Left hindlimb (tissue), 1 donor: ENCODE data around the gene PEX11G.

Source experiments
- DNase-seq: peaks from one replicate; pipeline ENCODE4 v3.0.0-alpha.2; 2018

The PEX11G gene

GRCh38 chr19:7492558-7492957, 3.7 kb upstream of the PEX11G start:
- DNase-seq, result no peak

DNA sequence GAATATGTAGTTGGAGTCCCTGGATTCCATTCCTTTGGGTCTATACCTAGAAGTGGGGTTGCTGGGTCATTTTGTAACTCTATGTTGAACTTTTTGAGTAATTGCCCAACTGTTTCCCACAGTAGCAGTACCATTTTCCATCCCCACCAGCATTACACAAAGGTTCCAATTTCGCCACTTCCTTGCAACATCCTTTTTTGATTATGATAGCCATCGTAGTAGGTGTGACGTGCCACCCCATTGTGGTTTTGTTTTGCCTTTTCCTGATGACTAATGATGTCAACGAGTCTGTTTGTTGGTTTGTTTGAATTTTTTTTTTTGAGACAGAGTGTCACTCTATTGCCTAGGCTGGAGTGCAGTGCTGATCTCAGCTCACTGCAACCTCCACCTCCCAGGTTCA, 3.3 kb upstream of the PEX11G start:
- DNase-seq, result no peak

GRCh38 chr19:7489609-7490044, 792 bp upstream of the PEX11G start:
- DNase-seq, result no peak

GRCh38 chr19:7486923-7487322, 1.9 kb downstream of the PEX11G start:
- DNase-seq, result no peak

- no peak for DNase-seq
Observed at GRCh38 chr19:7483720-7484201, 5.1 kb downstream of the PEX11G start.

DNA sequence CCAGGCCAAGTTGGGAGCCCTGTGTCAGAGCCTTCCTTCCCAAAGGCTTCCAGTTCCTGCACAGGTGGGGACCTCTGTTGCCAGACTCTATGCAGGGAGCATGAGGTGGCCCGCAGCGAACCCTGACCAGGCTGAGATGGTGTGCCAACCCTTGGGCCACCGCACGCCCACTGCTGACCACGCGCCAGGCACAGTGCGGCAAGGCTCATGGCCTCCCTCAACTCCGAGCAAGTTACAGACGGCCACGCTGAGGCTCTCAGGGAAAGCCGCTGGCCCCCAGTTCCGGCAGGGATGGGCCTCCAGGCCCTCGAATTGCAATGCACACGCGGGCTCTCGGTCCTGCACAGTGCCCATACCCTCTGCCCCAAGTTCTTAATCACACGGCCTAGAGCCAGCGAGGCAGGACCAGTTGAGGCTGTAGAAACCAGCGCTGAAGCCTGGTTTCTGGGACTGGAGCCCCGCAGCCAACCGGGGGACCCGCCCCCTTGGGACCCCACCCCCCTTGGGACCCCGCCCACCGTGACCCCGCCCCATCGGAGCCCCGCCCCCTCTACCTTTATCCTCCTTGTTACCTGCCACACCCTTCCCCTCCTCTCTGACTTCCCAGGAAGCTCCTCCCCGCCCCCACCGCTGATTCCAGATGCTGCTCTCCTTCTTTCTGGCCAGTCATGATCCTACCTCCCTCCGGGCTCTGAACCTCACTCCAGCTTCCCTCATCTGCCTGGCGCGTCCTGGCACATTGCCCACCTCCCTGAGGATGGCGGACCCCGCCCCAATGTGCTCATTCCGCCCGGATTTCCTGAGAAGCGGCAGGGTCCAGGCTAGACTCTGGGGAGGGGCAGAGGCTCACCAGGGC, 6.0 kb downstream of the PEX11G start:
- no peak for DNase-seq

- no peak for DNase-seq
Observed at GRCh38 chr19:7480970-7481255, 7.9 kb downstream of the PEX11G start.

DNA sequence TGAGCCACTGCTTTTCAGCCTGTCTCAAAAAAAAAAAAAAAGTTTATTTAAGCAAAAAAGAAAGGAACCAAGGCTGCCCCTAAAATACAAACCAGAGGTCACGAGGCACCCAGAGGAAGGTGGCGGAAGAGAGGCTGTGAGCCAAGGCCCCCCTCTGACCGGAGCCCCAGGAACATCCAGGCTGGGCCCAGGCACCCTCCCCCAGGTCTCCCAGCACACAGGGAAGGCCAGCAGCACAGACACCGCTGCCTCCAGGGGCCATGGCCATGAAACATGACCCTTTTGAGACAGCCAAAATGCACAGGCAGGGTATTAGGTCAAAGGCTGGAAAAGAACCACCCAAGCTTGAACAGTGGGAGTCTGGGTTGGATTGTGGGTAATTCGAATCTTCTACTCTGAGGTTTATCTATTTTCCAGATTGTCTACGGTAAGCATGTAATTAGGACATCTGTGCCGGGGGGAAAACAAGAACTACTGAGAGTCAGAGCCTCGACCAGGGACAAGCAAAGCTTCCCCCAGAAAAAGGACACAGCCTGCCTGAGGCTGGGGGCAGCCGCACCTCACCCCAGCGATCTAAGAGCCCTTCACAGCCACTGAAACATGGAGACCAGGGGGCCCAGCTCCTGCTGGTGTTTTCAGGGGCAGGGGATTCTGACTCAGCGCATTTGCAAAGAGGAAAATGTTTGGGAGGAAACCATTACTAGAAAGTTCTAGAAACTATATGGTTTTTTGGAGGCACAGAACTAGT, 8.4 kb downstream of the PEX11G start:
- no peak for DNase-seq

GRCh38 chr19:7478843-7479227, 10.0 kb downstream of the PEX11G start:
- no peak for DNase-seq

- no peak for DNase-seq
Observed at GRCh38 chr19:7478173-7478842, 10.5 kb downstream of the PEX11G start.

DNA sequence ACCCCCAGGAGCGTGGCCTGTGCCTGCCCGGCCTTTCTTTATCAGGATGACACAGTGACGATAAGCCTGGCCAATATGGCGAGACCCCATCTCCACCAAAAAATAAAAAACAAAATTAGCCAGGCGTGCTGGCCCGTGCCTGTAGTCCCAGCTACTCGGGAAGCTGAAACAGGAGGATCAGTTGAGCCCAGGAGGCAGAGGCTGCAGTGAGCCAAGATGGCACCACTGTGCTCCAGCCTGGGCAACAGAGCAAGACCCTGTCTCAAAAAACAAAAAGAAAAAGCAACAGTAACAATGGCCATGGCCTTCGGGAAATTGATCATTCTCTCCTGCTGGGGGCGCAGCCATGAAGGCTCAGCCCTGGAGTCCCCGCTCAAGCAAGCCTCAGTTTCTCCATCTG, 11.1 kb downstream of the PEX11G start:
- no peak for DNase-seq

DNA sequence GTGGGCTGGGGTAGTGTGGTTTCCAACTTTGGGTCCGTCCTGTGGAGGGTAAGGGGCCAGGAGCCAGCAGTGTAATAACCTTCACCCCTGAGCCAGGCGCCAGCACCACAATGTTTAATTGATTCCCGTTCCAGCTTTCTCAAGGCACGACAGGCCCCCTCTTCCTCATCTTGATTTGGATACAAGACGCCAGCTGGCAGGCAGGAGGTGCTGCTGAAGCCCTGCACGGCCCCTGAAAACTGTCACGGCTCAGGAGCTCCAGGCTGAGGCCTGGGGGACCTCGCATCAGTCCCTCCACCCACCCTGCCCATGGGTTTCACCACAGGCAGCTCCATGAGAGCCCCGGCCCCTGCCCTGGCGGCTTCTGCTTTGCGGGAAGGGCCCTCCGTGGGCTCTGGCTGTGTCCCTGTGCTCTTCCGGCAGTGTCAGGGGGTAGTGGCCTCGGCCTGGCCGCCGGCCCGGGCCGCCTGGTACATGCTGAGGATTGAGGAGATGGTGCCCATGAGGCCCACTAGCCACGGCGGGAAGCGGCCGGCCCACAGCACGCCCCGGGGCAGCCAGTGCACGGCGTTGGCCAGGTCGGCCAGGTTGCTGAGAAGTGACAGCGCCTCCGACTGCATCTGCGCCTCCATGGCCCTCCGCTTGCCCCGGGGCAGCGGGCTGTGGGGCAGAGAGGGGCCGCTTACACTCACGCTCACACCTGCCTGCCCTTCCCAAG, 11.9 kb downstream of the PEX11G start:
- no peak for DNase-seq

DNA sequence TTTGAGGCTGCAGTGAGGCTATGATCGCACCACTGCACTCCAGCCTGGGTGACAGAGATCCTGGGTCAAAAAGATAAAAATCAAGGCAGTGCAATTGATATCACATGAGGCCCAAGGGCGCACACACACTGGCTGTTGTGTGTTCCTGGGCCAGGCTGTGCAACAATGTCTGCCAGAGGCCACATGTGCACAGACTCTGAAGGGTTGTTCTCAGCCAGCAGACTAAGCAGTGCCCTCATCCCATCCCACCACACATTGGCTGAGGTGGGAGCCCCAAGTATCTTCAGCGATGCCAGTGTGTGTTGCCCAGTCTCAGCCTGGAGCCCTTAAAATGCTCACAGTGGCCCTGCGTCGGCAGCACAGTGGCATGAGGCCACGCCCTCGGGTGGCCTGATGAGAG, 12.6 kb downstream of the PEX11G start:
- no peak for DNase-seq

DNA sequence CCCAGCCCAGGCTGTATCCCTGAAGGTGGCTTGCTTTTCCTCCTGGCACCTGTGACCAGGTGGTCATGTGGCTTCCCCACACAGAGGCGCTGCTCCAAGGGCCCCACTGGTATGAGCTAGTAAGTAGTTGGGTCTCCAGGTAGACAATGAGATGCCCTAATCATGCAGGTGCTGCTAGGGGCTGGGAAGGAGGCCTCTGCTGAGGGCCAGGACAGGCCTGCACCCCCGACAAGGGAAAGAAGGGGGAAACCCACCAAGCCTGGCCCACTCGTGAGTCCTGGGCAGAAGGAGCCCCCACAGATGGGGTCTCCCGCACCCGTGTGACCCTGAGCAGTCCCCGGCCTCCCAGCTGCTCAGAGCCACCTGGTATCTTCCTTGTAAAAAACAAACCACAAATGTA, 13.2 kb downstream of the PEX11G start:
- no peak for DNase-seq

- DNase-seq, result no peak
Observed at GRCh38 chr19:7471696-7472615, 16.9 kb downstream of the PEX11G start.

GRCh38 chr19:7470540-7471305, 18.1 kb downstream of the PEX11G start:
- DNase-seq, result no peak

DNA sequence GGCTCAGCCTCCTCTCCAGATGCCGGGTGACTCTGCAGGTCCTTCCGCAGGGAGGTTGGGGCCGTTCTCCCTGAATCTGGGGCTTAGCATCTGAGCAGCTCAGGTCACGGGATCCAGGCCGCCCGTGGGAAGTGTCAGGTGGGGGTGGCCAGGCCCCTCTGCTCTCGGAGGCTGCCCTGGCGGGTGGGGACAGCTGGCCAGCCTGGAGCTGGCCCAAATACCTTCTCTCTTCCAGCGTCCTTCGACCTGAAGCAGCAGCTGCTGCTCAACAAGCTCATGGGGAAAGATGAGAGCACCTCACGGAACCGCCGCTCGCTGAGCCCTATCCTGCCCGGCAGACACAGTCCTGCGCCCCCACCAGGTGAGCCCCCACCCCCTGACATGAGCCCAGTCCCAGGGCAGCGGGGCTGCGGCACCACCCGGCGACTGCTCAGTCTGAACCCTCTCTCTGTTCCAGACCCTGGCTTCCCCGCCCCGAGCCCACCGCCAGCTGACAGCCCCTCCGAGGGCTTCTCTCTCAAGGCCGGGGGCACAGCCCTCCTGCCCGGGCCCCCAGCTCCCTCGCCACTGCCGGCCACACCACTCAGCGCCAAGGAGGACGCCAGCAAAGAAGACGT, 19.1 kb downstream of the PEX11G start:
- DNase-seq, result no peak

- DNase-seq, result no peak
Observed at GRCh38 chr19:7468840-7469239, 20.0 kb downstream of the PEX11G start.

- no peak for DNase-seq
Observed at GRCh38 chr19:7467009-7467989, 21.5 kb downstream of the PEX11G start.
